Thymus (tissue), 11 donors: ENCODE results near the gene IQCK. TPM values are rescaled to one million over a fixed set of nuclear protein-coding genes. Genes with fewer than 3 reads are reported as not detected.

Experiments
- DNase-seq, 9 donors: peaks; one replicate each; pipeline ENCODE4 v3.0.0-alpha.2; 2013; ENCODE audit warnings: low spot score in 9 of 9, low read depth in 6 of 9, missing footprints in 1 of 9
- H3K27ac ChIP-seq, 2 donors: one replicate each; pipeline ENCODE4 v1.5.1; 2013; ENCODE audit warnings: control low read depth in 1 of 2, low read depth in 1 of 2, low read length in 1 of 2, mild to moderate bottlenecking in 1 of 2, moderate library complexity in 1 of 2
- H3K27me3 ChIP-seq, 2 donors: one replicate each; pipeline ENCODE4 v1.5.1; 2013; ENCODE audit warnings: low read length in 1 of 2; ENCODE audit not compliant: control insufficient read depth in 2 of 2, insufficient read depth in 1 of 2
- H3K36me3 ChIP-seq, 2 donors: one replicate each; pipeline ENCODE4 v1.5.1; 2013; ENCODE audit warnings: low read length in 1 of 2, mild to moderate bottlenecking in 1 of 2, moderate library complexity in 1 of 2; ENCODE audit not compliant: control insufficient read depth in 2 of 2, insufficient read depth in 2 of 2
- H3K4me1 ChIP-seq, 2 donors: one replicate each; pipeline ENCODE4 v1.5.1; 2013; ENCODE audit warnings: low read length in 2 of 2; ENCODE audit not compliant: control insufficient read depth in 2 of 2, insufficient read depth in 2 of 2
- H3K4me3 ChIP-seq, 2 donors: one replicate each; pipeline ENCODE4 v1.5.1; 2013; ENCODE audit warnings: low read length in 2 of 2, control low read depth in 1 of 2, mild to moderate bottlenecking in 1 of 2
- H3K9me3 ChIP-seq, 2 donors: one replicate each; pipeline ENCODE4 v1.5.1; 2013; ENCODE audit warnings: low read length in 1 of 2, mild to moderate bottlenecking in 1 of 2; ENCODE audit not compliant: control insufficient read depth in 2 of 2, insufficient read depth in 1 of 2
- WGBS: extraction: QIAGEN DNeasy Blood & Tissue Kit; methylation state at CpG from one replicate; pipeline ENCODE4 v1.1.7; 2013; 5-methylcytosine and 5-hydroxymethylcytosine counted together
- polyA plus RNA-seq: library from polyadenylated mRNA; stranded (reverse); fragments of 200-250 nt; gene quantifications from one replicate; pipeline ENCODE4 v1.2.3, GENCODE V29; 2013
- total RNA-seq: library from RNA; stranded (reverse); fragments of 120-200 nt; gene quantifications from one replicate; pipeline ENCODE4 v1.2.4, GENCODE V29; 2013
- donor health status: healthy.

The IQCK gene
- total and polyA plus RNA-seq, 2 donors, result 3.7 to 10.2 TPM

DNA sequence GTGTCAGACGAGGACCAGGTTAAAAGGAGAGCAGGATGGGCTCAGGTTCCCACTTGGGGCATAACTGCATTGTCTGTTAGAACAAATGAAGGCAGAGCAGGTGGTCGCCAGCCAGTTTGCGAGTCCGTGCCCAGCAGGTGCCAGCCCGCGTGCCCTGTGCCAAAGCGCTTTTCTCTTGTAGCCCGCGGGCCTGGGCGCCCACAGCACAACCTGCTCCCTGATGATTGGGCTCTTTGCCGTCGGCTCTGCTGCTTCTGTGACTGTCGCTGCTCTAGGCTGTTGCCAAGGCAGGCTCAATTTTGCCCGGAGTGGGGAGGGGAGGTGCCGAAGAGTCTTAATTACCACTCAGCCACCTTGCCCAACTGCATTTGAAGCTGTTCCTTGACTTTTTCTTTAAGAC is 21.1 kb upstream of the IQCK start:
- no peaks in the 10 kb centered on the region for H3K9me3 ChIP-seq
- 87% methylated on average over 15 of the region's 15 CpGs for WGBS
- H3K4me1 ChIP-seq, result peaks cover 0 to 4% of the 10 kb centered on the region in 2 donors
- no peak for DNase-seq
- H3K27ac ChIP-seq, result no peak overlapping the region
- no peak overlapping the region for H3K4me3 ChIP-seq
- H3K36me3 ChIP-seq, result peaks cover 5 to 11% of the 10 kb centered on the region in 2 donors
- H3K27me3 ChIP-seq, result no peaks in the 10 kb centered on the region

DNA sequence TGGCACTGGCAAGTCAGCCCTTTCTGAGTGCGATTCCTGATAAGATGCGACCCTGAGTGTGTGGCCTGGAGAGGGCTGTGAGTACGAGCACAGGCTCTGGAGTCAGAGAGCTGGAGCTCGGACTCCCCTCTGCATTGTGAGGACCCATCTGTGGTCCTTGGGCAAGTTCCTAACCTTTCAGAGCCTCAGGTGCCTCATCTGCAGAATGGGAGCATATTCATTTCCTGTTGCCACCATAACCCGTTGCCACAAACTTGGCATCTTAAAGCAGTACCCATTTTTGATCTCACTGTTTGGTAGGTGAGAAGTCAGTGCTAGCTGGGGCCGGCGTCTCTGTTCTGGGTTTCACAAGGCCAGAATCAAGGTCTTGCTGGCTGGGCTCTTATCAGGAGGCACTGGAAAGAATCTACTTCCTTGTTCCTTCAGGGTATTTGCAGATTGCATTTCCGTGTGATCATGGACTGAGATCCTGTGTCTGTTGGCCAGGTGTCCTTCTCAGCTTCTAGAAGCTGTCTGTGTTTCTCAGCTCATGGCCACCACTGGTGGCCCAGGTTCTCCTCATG is 20.2 kb upstream of the IQCK start:
- 90% methylated on average over 8 of the region's 8 CpGs for WGBS
- no peak for DNase-seq
- Histone ChIP-seq H3K4me1 (peaks cover 0 to 4% of the 10 kb centered on the region in 2 donors), H3K27me3 (no peaks in the 10 kb centered on the region), H3K36me3 (peaks cover 9% of the 10 kb centered on the region in 2 donors), H3K9me3 (no peaks in the 10 kb centered on the region), H3K4me3 (no peak overlapping the region), H3K27ac (no peak overlapping the region)

DNA sequence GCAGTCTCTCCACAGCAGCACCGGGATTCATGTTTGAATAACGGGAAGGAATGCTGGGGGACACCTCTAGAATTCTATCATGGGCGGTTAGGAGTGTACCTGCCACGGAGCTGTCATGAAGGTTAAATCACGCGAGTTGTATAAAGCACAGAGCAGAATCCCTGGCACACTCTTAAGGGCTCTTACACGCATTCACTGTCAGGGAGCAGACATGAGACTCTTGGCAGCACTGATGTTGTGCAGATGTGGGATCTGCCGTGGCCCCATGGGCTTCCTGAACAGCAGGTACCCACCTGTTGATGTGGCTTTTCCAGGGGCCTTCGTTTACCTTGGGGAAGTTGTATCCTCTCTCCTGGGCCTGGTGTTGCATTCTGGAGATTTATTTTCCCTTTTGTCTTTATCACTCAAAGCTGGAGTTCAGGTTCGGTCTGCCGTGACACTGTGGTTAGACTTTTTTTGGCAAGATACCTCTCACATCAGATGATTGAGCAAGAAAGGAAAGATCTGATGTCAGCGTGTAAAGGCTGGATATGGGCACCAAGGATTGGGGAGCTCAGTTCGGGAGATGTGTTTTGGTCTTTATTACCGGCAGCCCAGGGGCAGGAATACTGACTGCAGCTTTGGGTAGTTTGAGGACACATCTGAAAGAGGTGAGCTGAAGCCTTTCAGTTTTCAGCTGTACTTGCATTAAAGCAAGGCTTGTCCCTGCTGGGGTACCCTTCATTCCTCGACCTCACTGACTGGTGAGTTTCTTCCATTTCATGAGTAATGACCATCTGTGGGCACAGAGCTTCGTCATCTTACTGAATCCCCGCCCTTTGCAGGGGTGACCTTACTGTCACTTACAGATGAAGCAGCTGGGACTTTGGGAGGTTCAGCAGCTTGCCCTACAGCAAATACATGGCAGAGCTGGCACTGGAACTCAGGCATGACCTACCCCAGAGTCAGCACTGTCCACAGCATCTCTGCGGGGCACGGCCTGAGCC is 19.3 kb upstream of the IQCK start:
- H3K36me3 ChIP-seq, result peaks cover 15% of the 10 kb centered on the region in 2 donors
- peaks cover 0 to 4% of the 10 kb centered on the region in 2 donors for H3K4me1 ChIP-seq
- H3K27ac ChIP-seq, result peak overlapping the region in 1 of 2 donors; percentile 46
- whole genome bisulfite sequencing, result 89% methylated on average over 19 of the region's 19 CpGs
- no peak overlapping the region for H3K4me3 ChIP-seq
- H3K9me3 ChIP-seq, result no peaks in the 10 kb centered on the region
- H3K27me3 ChIP-seq, result no peaks in the 10 kb centered on the region
- peak in 1 of 9 donors; percentile 4 for DNase-seq

DNA sequence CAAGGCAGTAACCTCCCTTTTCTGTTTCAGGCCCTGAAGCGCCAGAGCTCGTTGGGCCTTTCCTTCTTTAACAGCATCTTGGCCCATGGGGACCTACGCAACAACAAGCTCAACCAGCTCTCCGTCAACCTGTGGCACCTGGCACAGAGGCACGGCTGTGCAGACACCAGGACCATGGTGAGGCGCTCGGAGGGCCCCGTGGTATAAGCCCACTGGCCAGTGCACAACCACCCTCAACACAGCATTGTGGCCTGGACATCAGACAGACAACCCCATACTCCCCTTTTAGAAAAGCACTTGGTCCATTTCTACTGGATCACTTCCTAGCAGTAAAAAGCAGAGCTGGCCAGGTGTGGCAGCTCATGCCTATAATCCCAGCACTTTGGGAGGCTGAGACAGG is 18.6 kb upstream of the IQCK start:
- Histone ChIP-seq H3K27ac (peak overlapping the region in 1 of 2 donors; percentile 6), H3K4me3 (no peak overlapping the region), H3K36me3 (peaks cover 17 to 22% of the 10 kb centered on the region in 2 donors), H3K9me3 (no peaks in the 10 kb centered on the region), H3K27me3 (no peaks in the 10 kb centered on the region), H3K4me1 (peaks cover 0 to 4% of the 10 kb centered on the region in 2 donors)
- DNase-seq, result no peak
- WGBS, result 98% methylated on average over 8 of the region's 8 CpGs

DNA sequence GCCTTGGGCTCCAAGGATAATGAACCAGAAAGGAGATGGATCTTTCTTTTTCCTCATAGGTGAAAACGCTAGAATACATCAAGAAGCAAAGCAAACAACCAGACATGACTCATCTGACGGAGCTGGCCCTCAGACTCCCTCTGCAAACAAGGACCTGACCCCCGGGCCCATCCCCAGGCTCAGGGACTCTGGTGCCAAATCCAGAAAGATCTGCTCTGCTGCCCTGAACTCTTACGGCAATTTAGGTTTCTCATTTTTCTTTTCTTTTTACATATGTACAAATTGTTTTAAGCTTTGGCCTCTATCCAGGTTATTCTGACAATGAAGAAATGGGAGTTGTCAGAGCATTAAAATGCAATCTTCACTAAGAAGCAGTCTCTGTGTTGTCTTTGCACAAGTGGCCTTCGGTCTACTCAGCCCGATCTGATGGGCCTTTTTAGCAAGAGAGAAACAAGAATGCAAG is 17.7 kb upstream of the IQCK start:
- WGBS, result 95% methylated on average over 6 of the region's 6 CpGs
- Histone ChIP-seq H3K27ac (no peak overlapping the region), H3K4me1 (peaks cover 0 to 4% of the 10 kb centered on the region in 2 donors), H3K4me3 (no peak overlapping the region), H3K36me3 (peaks cover 17 to 30% of the 10 kb centered on the region in 2 donors), H3K27me3 (no peaks in the 10 kb centered on the region), H3K9me3 (no peaks in the 10 kb centered on the region)
- no peak for DNase-seq

DNA sequence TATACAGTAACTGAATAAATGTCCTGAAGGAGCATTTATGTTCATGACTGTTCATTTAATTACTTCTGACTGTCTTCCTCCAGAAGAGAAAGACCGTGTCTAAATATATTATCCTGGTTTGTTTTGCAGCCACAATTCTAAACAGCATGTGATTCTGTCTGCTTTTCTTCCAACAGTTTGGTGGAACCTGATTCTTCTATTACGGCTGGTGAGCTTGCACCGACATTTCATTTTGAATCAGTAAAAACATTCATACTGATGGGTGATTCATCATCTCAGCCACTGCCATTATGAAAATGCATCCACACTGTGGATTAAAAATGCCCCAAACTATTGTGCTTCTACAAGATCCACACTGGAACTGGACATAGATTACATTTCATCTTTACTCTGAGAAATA is 17.0 kb upstream of the IQCK start:
- Histone ChIP-seq H3K27me3 (no peaks in the 10 kb centered on the region), H3K4me1 (peaks cover 0 to 4% of the 10 kb centered on the region in 2 donors), H3K9me3 (no peaks in the 10 kb centered on the region), H3K27ac (peak overlapping the region in 1 of 2 donors; percentile 21), H3K4me3 (no peak overlapping the region), H3K36me3 (peaks cover 17 to 36% of the 10 kb centered on the region in 2 donors)
- 93% methylated on average over 3 of the region's 3 CpGs for WGBS
- DNase-seq, result no peak

DNA sequence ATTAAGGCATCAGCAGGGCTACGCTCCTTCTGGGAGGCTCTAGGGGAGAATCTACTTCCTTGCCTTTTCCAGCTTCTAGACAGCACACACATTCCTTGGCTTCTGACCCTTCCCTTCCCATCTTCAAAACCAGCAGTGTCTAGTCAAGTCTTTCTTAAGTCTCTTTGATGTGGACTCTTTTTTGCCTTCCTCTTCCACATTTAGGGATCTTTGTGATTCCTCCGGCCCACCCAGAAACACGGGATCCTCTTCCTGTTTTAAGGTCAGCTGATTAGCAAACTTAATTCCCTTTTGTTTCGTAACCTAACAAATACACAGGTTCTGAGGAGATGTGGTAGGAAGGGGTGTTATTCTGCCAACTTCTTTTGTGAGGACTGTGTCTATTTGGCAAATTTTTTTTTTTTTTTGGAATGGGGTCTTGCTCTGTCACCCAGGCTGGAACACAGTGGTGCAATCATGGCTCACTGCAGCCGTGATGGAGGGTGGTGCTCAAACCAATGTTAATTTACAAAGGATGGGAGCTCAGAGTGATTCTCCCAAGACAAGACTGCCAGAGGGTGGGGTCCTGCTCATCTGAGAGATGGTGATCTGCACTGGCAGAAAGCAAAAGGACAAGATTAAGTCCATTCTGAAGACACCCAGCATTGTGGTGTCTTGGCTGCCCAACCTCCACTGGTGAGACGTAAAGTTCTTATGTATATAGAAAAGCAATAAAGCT is 14.7 kb upstream of the IQCK start:
- no peak for DNase-seq
- no peaks in the 10 kb centered on the region for H3K27me3 ChIP-seq
- H3K4me1 ChIP-seq, result peaks cover 0 to 1% of the 10 kb centered on the region in 2 donors
- no peak overlapping the region for H3K27ac ChIP-seq
- H3K36me3 ChIP-seq, result peaks cover 19 to 36% of the 10 kb centered on the region in 2 donors
- 90% methylated on average over 6 of the region's 6 CpGs for WGBS
- no peaks in the 10 kb centered on the region for H3K9me3 ChIP-seq
- no peak overlapping the region for H3K4me3 ChIP-seq

DNA sequence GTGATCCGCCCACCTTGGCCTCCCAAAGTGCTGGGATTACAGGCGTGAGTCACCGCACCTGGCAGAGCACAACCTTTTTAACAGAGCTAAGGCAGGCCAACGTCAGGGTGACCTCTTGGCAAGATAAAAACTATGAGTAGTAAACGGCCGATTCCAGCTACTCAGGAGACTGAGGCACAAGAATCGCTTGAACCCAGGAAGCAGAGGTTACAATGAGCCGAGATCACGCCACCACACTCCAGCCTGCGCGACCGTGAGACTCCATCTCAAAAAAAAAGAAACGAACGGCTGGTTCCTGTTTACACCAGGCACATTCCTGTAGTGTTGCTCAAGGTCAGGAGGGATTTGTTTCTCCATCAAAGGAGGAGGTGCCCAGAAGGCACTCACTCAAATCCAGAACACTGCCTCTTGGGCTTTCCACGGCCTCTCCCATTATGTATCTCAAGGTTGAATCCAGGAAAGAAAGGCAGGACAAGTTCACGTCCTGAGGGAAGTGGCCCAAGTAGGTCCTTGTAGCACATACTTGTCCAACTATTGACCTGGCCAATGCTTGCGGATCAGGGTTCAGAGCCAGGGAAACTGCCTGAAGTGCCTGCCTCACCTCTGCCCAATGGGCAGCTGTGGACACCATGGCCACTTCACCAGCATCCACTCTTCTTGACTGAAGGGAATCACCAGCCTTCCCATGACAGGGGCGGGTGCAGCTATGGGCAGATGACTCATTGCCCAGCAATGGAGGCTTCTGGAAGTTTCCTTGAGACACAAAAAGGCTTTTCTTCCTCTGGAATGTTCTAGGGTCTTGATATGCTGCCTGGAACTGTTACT is 13.5 kb upstream of the IQCK start:
- H3K4me1 ChIP-seq, result no peaks in the 10 kb centered on the region
- peaks cover 22 to 44% of the 10 kb centered on the region in 2 donors for H3K36me3 ChIP-seq
- WGBS, result 97% methylated on average over 18 of the region's 18 CpGs
- no peaks in the 10 kb centered on the region for H3K27me3 ChIP-seq
- no peaks in the 10 kb centered on the region for H3K9me3 ChIP-seq
- no peak for DNase-seq
- H3K4me3 ChIP-seq, result no peak overlapping the region
- no peak overlapping the region for H3K27ac ChIP-seq
